LNCaP clone FGC (cell line): ENCODE data around the gene SLC16A1.

ENCODE experiments used
- DNase-seq: peaks from one replicate; pipeline ENCODE4 v3.0.0-alpha.2; 2011; ENCODE audit warnings: low read depth
- H3K4me3 ChIP-seq: 2 replicates; pipeline ENCODE4 v1.5.1; 2011; ENCODE audit warnings: mild to moderate bottlenecking, low read depth, low read length, control low read depth
- TF ChIP-seq, protein P1 (sequence below): IDR thresholded peaks from 2 replicates; pipeline ENCODE4 v1.5.1; 2012; ENCODE audit warnings: mild to moderate bottlenecking; ENCODE audit not compliant: control insufficient read depth, insufficient read depth; ENCODE audit errors: extremely low read depth

Gene SLC16A1

DNA sequence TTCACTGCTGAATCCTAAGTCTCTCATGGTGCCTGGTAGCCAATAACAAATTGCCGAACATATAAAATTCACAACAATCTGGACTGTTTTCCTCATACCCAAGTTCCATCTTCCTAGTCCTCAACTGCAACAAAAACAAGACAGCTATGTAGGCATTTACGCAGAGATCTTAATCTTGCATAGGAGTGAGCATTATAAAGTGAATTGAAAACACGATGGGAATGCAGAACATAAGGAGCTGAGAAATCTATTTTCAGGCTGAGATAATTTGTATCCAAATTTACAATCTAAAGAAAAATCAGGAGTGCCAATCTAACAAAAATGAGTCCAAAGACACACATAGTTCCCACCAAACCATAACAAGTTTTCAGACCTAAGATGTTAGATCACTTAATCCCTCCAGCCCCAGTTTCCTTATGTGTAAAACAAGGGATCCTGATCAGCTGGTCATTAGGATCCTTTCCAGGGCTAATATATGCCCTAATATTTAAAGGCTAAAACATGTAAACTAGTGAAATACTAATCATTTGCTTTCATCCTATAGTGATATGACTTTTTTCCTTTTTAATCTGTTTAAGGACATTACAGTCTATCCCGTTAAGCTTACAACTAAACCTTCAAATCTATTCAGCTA, 1.9 kb downstream of the SLC16A1 start:
- no peak for DNase-seq
- H3K4me3 ChIP-seq = peak overlapping the region; percentile 74
- TF ChIP-seq, protein P1, sequence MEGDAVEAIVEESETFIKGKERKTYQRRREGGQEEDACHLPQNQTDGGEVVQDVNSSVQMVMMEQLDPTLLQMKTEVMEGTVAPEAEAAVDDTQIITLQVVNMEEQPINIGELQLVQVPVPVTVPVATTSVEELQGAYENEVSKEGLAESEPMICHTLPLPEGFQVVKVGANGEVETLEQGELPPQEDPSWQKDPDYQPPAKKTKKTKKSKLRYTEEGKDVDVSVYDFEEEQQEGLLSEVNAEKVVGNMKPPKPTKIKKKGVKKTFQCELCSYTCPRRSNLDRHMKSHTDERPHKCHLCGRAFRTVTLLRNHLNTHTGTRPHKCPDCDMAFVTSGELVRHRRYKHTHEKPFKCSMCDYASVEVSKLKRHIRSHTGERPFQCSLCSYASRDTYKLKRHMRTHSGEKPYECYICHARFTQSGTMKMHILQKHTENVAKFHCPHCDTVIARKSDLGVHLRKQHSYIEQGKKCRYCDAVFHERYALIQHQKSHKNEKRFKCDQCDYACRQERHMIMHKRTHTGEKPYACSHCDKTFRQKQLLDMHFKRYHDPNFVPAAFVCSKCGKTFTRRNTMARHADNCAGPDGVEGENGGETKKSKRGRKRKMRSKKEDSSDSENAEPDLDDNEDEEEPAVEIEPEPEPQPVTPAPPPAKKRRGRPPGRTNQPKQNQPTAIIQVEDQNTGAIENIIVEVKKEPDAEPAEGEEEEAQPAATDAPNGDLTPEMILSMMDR = no peak

DNA sequence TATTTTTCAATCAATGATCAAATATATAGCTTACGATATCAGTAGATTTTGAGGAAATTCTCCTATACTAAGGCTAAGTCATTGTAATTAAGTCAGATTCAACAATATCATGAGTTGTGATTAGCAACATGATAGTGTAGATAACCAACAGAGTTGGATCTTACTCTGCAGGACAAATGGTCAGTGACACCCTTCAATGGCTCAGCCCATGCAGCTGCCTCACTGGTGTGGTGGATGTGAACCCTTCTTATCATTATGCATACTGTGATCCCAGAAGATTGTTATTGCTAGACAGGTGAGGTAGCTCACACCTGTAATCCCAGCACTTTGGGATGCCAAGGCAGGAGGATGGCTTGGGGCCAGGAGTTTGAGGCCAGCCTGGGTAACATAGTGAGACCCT, 5.6 kb downstream of the SLC16A1 start:
- DNase-seq = no peak
- TF ChIP-seq, protein P1 = no peak
- no peak overlapping the region for H3K4me3 ChIP-seq

DNA sequence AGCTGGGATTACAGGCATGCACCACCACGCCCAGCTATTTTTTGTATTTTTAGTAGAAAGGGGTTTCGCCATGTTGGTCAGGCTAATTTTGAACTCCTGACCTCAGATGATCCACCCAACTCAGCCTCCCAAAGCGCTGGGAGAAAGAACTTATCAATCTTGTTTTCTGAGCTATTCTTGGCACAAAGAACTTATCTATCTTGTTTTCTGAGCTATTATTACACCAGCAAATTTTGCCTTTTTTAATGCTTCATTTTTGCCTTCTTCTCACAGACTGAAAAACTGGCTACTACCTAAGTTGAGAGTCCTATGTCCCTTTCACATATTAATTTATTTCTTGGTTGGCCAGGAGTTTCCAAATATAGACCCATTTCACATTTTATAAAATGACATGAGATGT, 9.3 kb downstream of the SLC16A1 start:
- no peak for DNase-seq
- TF ChIP-seq, protein P1 = no peak
- H3K4me3 ChIP-seq = no peak overlapping the region

DNA sequence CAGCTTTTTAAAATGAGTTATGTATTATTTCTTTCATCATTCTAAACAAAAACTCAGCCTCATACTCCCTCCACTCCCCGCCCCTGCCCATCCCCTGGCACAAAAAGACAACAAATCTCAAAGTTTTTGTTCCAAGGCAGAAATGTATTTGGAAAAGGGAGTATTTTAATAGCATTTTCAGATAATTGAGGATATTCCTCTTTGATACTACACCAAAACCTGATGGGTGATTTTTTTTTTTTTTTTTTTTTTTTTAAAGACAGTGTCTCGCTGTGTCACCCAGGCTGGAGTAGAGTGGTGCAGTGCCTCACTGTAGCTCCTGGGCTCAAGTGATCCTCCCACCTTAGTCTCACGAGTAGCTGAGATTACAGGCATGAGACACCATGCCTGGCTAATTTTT, 16.2 kb downstream of the SLC16A1 start:
- TF ChIP-seq, protein P1 = no peak
- H3K4me3 ChIP-seq = no peak overlapping the region
- DNase-seq = no peak

DNA sequence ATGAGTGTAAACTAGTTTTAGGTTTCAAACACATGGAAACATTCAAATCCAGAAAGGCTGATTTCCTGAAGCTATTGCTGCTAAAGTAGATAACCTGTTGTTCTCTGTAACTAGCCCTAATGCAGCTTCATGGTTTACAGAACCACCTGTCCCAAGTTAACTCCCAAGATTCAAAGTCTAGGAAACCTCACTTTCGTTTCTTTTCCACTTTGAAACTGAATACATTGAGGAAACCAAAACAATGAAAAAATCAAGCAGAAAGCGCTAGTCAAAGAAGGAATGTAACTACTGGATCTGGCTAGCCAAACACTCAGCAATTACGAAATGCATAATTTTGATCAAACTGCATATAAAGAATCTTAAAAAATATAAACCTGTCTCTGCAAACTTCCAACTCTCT, 17.8 kb downstream of the SLC16A1 start:
- TF ChIP-seq, protein P1 = no peak
- DNase-seq = no peak
- no peak overlapping the region for H3K4me3 ChIP-seq

DNA sequence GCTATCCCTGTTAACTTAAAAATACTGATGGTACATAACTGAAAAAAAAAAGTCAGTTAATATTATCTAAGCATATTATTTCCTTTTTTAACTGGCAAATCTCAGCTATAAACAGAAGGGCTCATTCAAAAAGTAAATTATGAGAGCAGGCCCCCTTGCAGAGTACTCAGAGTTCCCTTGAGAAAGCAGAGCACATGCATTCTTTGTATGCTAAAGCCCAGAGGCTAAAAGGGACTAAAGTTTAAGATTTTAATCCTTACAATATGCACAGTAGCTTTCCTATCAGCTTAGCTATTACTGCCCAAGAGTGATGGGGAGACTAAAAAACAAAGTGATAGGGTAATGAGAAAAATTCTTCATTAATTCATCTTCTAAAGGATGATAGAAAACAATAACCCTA, 18.5 kb downstream of the SLC16A1 start:
- TF ChIP-seq, protein P1 = no peak
- DNase-seq = no peak
- no peak overlapping the region for H3K4me3 ChIP-seq

DNA sequence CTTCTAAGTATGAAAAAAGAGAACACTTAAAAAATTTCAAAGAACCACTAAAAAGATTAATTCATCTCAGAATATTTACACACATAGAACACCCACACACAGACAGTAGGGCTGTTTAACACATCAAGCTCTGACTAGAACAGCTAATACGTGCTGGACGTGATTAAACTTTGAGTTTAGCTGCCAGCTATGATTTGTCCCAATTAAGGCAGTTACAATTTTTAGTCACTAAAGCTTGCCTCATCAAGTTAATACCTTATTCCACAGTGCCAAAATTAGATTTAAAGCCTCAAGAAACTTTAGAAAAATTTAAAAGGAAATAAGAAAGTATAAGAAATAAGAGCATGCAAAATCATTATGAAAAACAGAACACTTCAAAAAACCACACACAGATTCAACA, 18.9 kb downstream of the SLC16A1 start:
- TF ChIP-seq, protein P1 = no peak
- DNase-seq = no peak
- no peak overlapping the region for H3K4me3 ChIP-seq
